Upper lobe of left lung (tissue), 6 donors: ENCODE measurements around the gene IFNA17. TPM values are rescaled to one million over a fixed set of nuclear protein-coding genes. Genes with fewer than 3 reads are reported as not detected.

ENCODE experiments used
- ATAC-seq, 2 donors: fragments of 200-7000 bp; cut with Tn5 transposase; one replicate each; pipeline ENCODE4 v1.9.1; 2022; ENCODE audit warnings: mild to moderate bottlenecking in 2 of 2, moderate library complexity in 2 of 2; ENCODE audit not compliant: low FRiP score in 2 of 2
- DNase-seq, 2 donors: peaks; one replicate each; pipeline ENCODE4 v3.0.0-alpha.2; 2019 to 2020
- H3K27ac ChIP-seq, 4 donors: fragments of 200-600 bp; sonication (generic); one replicate each; pipeline ENCODE4 v1.5.1; 2016 to 2019
- H3K27me3 ChIP-seq, 4 donors: fragments of 200-600 bp; sonication (generic); one replicate each; pipeline ENCODE4 v1.5.1; 2017 to 2019
- H3K36me3 ChIP-seq, 4 donors: fragments of 200-600 bp; sonication (generic); one replicate each; pipeline ENCODE4 v1.5.1; 2016 to 2019
- H3K4me1 ChIP-seq, 4 donors: fragments of 200-600 bp; sonication (generic); one replicate each; pipeline ENCODE4 v1.5.1; 2018 to 2019
- H3K4me3 ChIP-seq, 4 donors: fragments of 200-600 bp; sonication (generic); one replicate each; pipeline ENCODE4 v1.5.1; 2017 to 2019; ENCODE audit warnings: mild to moderate bottlenecking in 2 of 4, moderate library complexity in 1 of 4
- H3K9me3 ChIP-seq, 4 donors: fragments of 200-600 bp; sonication (generic); one replicate each; pipeline ENCODE4 v1.5.1; 2018 to 2019
- EP300 ChIP-seq, 4 donors: sonication (generic); formaldehyde crosslinking; IDR thresholded peaks; one replicate each; pipeline ENCODE4 v1.5.1; 2017; ENCODE audit warnings: antibody characterized with exemption in 4 of 4, control low read depth in 2 of 4
- POLR2A ChIP-seq, 4 donors: fragments of 450-650 bp; IDR thresholded peaks; one replicate each; pipeline ENCODE4 v1.5.1; 2016 to 2017; ENCODE audit warnings: antibody characterized with exemption in 4 of 4, mild to moderate bottlenecking in 2 of 4
- POLR2AphosphoS5 ChIP-seq, 2 donors: sonication (generic); formaldehyde crosslinking; IDR thresholded peaks; one replicate each; pipeline ENCODE4 v1.5.1; 2017; ENCODE audit warnings: antibody characterized with exemption in 2 of 2
- WGBS, 2 donors: methylation state at CpG; one replicate each; pipeline ENCODE4 v1.1.5; 2017 to 2018; 5-methylcytosine and 5-hydroxymethylcytosine counted together
- total RNA-seq, 6 donors: library from RNA; depleted of rRNA in 4 of 6; stranded (reverse); fragments of >200 nt in 4 of 6; gene quantifications; one replicate each; pipeline versions ENCODE4 v1.1.0 to v1.2.1, GENCODE V29; 2016 to 2021
- TF ChIP-seq, protein P1 (sequence below), 6 experiments: fragments of 450-650 bp in 4 of 6; fragments of 200-600 bp in 2 of 6; sonication (generic) in 2 of 6; IDR thresholded peaks; one replicate each; pipeline ENCODE4 v1.5.1; 2016 to 2019; ENCODE audit warnings: antibody characterized with exemption in 6 of 6
- donor health status: DM: no; HTN: no; CAD: no; lungs with moderate emphysema.
- donor health status: DM: no; HTN: yes; CAD: no; lungs with severe emphysema.

The IFNA17 gene
- total RNA-seq, 6 donors from 2014 or later, result not detected

DNA sequence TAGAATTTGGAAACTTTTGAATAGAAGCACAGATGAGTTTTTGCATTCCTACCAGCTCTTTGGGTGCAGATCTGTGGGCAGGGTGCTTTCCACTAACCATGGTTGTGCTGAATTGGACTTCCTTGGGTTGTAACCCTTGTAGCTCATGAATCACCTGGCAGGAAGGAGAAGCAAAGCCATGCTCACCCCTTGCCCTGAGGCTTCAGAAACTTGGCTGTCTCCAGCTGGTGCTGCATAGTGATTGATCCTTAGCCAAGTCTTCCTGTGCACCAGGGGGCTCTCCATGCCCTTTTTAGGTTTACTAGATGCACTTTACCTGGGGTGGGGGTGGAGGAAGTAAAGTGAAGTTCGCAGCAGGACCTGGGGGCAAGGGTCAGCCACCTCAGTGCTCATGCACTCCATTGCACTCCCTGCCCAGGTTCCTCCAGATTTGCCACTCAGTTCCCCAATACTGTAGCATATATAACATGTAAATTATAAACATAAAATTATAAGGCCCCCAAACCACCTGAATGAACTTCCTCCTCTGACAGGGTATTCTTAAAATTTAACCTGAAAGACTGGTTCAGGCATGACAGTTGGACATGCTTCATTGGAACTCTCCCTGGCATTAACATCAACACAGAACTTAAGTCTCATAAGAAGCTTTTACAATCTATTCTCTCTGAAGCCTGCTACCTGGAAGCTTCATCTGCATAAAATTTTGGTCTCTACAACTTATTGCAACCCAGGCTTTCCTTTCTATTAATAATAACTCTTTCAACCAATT is 37.6 kb upstream of the IFNA17 start:
- no peak overlapping the region for H3K27ac ChIP-seq
- H3K36me3 ChIP-seq, result no peaks in the 10 kb centered on the region
- no peaks in the 10 kb centered on the region for H3K4me1 ChIP-seq
- no peaks in the 10 kb centered on the region for H3K27me3 ChIP-seq
- WGBS, 2 donors, result 56 to 86% methylated on average over 1 of the region's 1 CpG
- H3K9me3 ChIP-seq, result no peaks in the 10 kb centered on the region
- no peak for ATAC-seq
- no peak for DNase-seq
- TF ChIP-seq POLR2AphosphoS5 (IDR thresholded peaks at IDR 0.05), result no peak
- TF ChIP-seq, protein P1, sequence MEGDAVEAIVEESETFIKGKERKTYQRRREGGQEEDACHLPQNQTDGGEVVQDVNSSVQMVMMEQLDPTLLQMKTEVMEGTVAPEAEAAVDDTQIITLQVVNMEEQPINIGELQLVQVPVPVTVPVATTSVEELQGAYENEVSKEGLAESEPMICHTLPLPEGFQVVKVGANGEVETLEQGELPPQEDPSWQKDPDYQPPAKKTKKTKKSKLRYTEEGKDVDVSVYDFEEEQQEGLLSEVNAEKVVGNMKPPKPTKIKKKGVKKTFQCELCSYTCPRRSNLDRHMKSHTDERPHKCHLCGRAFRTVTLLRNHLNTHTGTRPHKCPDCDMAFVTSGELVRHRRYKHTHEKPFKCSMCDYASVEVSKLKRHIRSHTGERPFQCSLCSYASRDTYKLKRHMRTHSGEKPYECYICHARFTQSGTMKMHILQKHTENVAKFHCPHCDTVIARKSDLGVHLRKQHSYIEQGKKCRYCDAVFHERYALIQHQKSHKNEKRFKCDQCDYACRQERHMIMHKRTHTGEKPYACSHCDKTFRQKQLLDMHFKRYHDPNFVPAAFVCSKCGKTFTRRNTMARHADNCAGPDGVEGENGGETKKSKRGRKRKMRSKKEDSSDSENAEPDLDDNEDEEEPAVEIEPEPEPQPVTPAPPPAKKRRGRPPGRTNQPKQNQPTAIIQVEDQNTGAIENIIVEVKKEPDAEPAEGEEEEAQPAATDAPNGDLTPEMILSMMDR (IDR thresholded peaks at IDR 0.05), result no peak
- no peak for TF ChIP-seq POLR2A (IDR thresholded peaks at IDR 0.05)
- no peak for TF ChIP-seq EP300 (IDR thresholded peaks at IDR 0.05)
- H3K4me3 ChIP-seq, result no peak overlapping the region

- WGBS, 2 donors, result 68 to 69% methylated on average over 5 of the region's 5 CpGs
- Histone ChIP-seq H3K27me3 (no peaks in the 10 kb centered on the region), H3K9me3 (no peaks in the 10 kb centered on the region), H3K4me1 (peaks cover 0 to 6% (median 6%) of the 10 kb centered on the region in 4 donors), H3K4me3 (no peak overlapping the region), H3K27ac (no peak overlapping the region), H3K36me3 (no peaks in the 10 kb centered on the region)
- ATAC-seq (no peak), DNase-seq (no peak)
- TF ChIP-seq, protein P1 (IDR thresholded peaks at IDR 0.05), result no peak
- no peak for TF ChIP-seq EP300 (IDR thresholded peaks at IDR 0.05)
- no peak for TF ChIP-seq POLR2AphosphoS5 (IDR thresholded peaks at IDR 0.05)
- no peak for TF ChIP-seq POLR2A (IDR thresholded peaks at IDR 0.05)
Measured at GRCh38 chr9:21255538-21256212, 27.7 kb upstream of the IFNA17 start.

- peak in 1 of 2 donors; percentile 81 for ATAC-seq
- peak in 1 of 2 donors; percentile 32 for DNase-seq
Measured at GRCh38 chr9:21252721-21253547, 24.9 kb upstream of the IFNA17 start.

GRCh38 chr9:21251638-21252037 is 23.6 kb upstream of the IFNA17 start:
- Histone ChIP-seq H3K27me3 (no peaks in the 10 kb centered on the region), H3K9me3 (no peaks in the 10 kb centered on the region), H3K36me3 (no peaks in the 10 kb centered on the region), H3K27ac (no peak overlapping the region), H3K4me1 (peaks cover 0 to 6% (median 6%) of the 10 kb centered on the region in 4 donors), H3K4me3 (no peak overlapping the region)
- TF ChIP-seq EP300 (IDR thresholded peaks at IDR 0.05) (no peak), POLR2A (IDR thresholded peaks at IDR 0.05) (no peak), POLR2AphosphoS5 (IDR thresholded peaks at IDR 0.05) (no peak)
- TF ChIP-seq, protein P1 (IDR thresholded peaks at IDR 0.05), result no peak
- 70 to 74% methylated on average over 4 of the region's 4 CpGs for WGBS, 2 donors
- DNase-seq (no peak), ATAC-seq (no peak)

More at GRCh38 chr9:21252721-21253547, 24.9 kb upstream of the IFNA17 start:
- H3K36me3 ChIP-seq, result no peaks in the 10 kb centered on the region
- H3K9me3 ChIP-seq, result no peaks in the 10 kb centered on the region
- H3K27me3 ChIP-seq, result no peaks in the 10 kb centered on the region
- no peak overlapping the region for H3K27ac ChIP-seq
- 0 to 1% methylated on average over 3 of the region's 3 CpGs for WGBS, 2 donors
- TF ChIP-seq EP300 (IDR thresholded peaks at IDR 0.05), result no peak
- TF ChIP-seq, protein P1 (IDR thresholded peaks at IDR 0.05), result peak in 5 of 6 experiments; percentile 18 to 33 (median 31)
- H3K4me1 ChIP-seq, result peaks cover 0 to 6% (median 6%) of the 10 kb centered on the region in 4 donors
- no peak overlapping the region for H3K4me3 ChIP-seq
